ENCODE results near the gene SPAG16. TPM values are rescaled to one million over a fixed set of nuclear protein-coding genes. Genes with fewer than 3 reads are reported as not detected.

Gene SPAG16
- polyA plus RNA-seq, 2 of the 4 experiments (the other 2 are of a cell fraction) = 19.1 to 27.6 TPM

GRCh38 chr2:213496226-213496625 is 212.0 kb downstream of the SPAG16 start:
- DNase-seq (ENCODE audit: low read depth in 1 of 2, low spot score in 1 of 2) = no peak
- WGBS (ENCODE audit: missing lambda C conversion rate) = 27% methylated on average over 2 of the region's 2 CpGs
- H3K27ac ChIP-seq = no peak overlapping the region
- ATAC-seq = no peak
- no peaks in the 10 kb centered on the region for H3K4me1 ChIP-seq
- ChIA-PET POLR2A (no interaction called here), CTCF (no interaction called here)
- no peak overlapping the region for H3K4me2 ChIP-seq
- H3K4me3 ChIP-seq = no peak overlapping the region
- TF ChIP-seq HOXB13 (CRISPR knock-in tag; IDR thresholded peaks at IDR 0.05; ENCODE audit: low read depth) = no peak
- TF ChIP-seq BCL3 (IDR thresholded peaks at IDR 0.05) = no peak
- TF ChIP-seq POLR2AphosphoS2 (conservative IDR thresholded peaks at IDR 0.05; ENCODE audit: low read length) = no peak
- no peak for FAIRE-seq
- no peaks in the 10 kb centered on the region for H3K9me3 ChIP-seq

GRCh38 chr2:213500881-213501280 is 216.6 kb downstream of the SPAG16 start:
- CTCF ChIA-PET = no interaction called here
- TF ChIP-seq FOSB (CRISPR knock-in tag; IDR thresholded peaks at IDR 0.05) = no peak
- no peak for TF ChIP-seq ZSCAN20 (CRISPR knock-in tag; IDR thresholded peaks at IDR 0.05)
- no peak for TF ChIP-seq PBX3 (IDR thresholded peaks at IDR 0.05)
- TF ChIP-seq ZFP36 (IDR thresholded peaks at IDR 0.05; ENCODE audit: borderline replicate concordance, partially characterized antibody) = no peak
- TF ChIP-seq RARB (CRISPR knock-in tag; IDR thresholded peaks at IDR 0.05) = no peak
- no peak for TF ChIP-seq ATOH8 (CRISPR knock-in tag; IDR thresholded peaks at IDR 0.05; ENCODE audit: low read depth)
- TF ChIP-seq HOXA7 (CRISPR knock-in tag; IDR thresholded peaks at IDR 0.05) = no peak
- Histone ChIP-seq H3K4me3 (no peak overlapping the region), H3K9me3 (no peaks in the 10 kb centered on the region), H3K4me1 (no peaks in the 10 kb centered on the region), H3K27ac (no peak overlapping the region), H3K4me2 (no peak overlapping the region)
- no peak for ATAC-seq
- 14% methylated on average over 1 of the region's 1 CpG for WGBS (ENCODE audit: missing lambda C conversion rate)
- no peak for DNase-seq (ENCODE audit: low read depth in 1 of 2, low spot score in 1 of 2)
- POLR2A ChIA-PET = no interaction called here
- FAIRE-seq = no peak

- Histone ChIP-seq H3K9me3 (peaks cover 5% of the 10 kb centered on the region; the same call in 2 of the 3 replicates), H3K27ac (no peak overlapping the region), H3K4me1 (no peaks in the 10 kb centered on the region), H3K4me2 (no peak overlapping the region), H3K4me3 (no peak overlapping the region)
- DNase-seq (ENCODE audit: low read depth in 1 of 2, low spot score in 1 of 2) (no peak), ATAC-seq (no peak), FAIRE-seq (no peak)
- TF ChIP-seq KDM1A (IDR thresholded peaks at IDR 0.05; ENCODE audit: low read depth) (no peak), NFE2L2 (conservative IDR thresholded peaks at IDR 0.05; ENCODE audit: low read length) (no peak), CTCF (IDR thresholded peaks at IDR 0.05) (no peak), MYC (IDR thresholded peaks at IDR 0.05; ENCODE audit: borderline replicate concordance, low read length) (no peak)
- ChIA-PET POLR2A (no interaction called here), CTCF (no interaction called here)
Observed at GRCh38 chr2:213524164-213524563, 239.9 kb downstream of the SPAG16 start.

GRCh38 chr2:213537579-213537978 is 253.3 kb downstream of the SPAG16 start:
- ATAC-seq = no peak
- POLR2A ChIA-PET = no interaction called here
- CTCF ChIA-PET = no interaction called here
- TF ChIP-seq JUN (IDR thresholded peaks at IDR 0.05) (no peak), REST (IDR thresholded peaks at IDR 0.05) (no peak), RNF2 (IDR thresholded peaks at IDR 0.05; ENCODE audit: borderline replicate concordance, low read depth) (no peak), PBX3 (IDR thresholded peaks at IDR 0.05) (no peak), SMC3 (IDR thresholded peaks at IDR 0.05) (no peak), CHD2 (IDR thresholded peaks at IDR 0.05; ENCODE audit: low read length, partially characterized antibody) (no peak), SREBF2 (IDR thresholded peaks at IDR 0.05) (no peak), FOSL2 (IDR thresholded peaks at IDR 0.05) (no peak), FOSL2 (CRISPR knock-in tag; IDR thresholded peaks at IDR 0.05) (no peak)
- no peak for FAIRE-seq
- H3K4me1 ChIP-seq = no peaks in the 10 kb centered on the region
- no peak overlapping the region for H3K4me2 ChIP-seq
- H3K9me3 ChIP-seq = no peaks in the 10 kb centered on the region
- H3K27ac ChIP-seq = no peak overlapping the region
- H3K4me3 ChIP-seq = no peak overlapping the region
- DNase-seq (ENCODE audit: low read depth in 1 of 2, low spot score in 1 of 2) = no peak
- WGBS (ENCODE audit: missing lambda C conversion rate) = 75% methylated on average over 1 of the region's 1 CpG

All from A549 (cell line).